Esophagus squamous epithelium (tissue), 5 donors: ENCODE results near the gene RPRD2. TPM values are rescaled to one million over a fixed set of nuclear protein-coding genes. Genes with fewer than 3 reads are reported as not detected.

Experiments used
- DNase-seq: peaks from one replicate; lab custom pipeline; 2025; lab: John Stamatoyannopoulos, UW
- H3K27ac ChIP-seq, 4 donors: fragments of 200-600 bp; sonication (generic); one replicate each; pipeline ENCODE4 v1.5.1; 2016 to 2019; ENCODE audit warnings: mild to moderate bottlenecking in 1 of 4
- H3K27me3 ChIP-seq, 4 donors: fragments of 200-600 bp; sonication (generic); 1 replicate in 3 of 4; 2 replicates in 1 of 4; pipeline versions ENCODE4 v1.5.1 to v1.6.0; 2017 to 2021; ENCODE audit warnings: antibody characterized with exemption in 1 of 4
- H3K36me3 ChIP-seq, 3 donors: fragments of 200-600 bp; sonication (generic); one replicate each; pipeline ENCODE4 v1.5.1; 2016 to 2019
- H3K4me1 ChIP-seq, 3 donors: fragments of 200-600 bp; sonication (generic); one replicate each; pipeline ENCODE4 v1.5.1; 2017 to 2019
- H3K4me3 ChIP-seq, 4 donors: fragments of 200-600 bp; sonication (generic); 1 replicate in 3 of 4; 2 replicates in 1 of 4; pipeline ENCODE4 v1.5.1; 2016 to 2019; ENCODE audit warnings: mild to moderate bottlenecking in 2 of 4, moderate library complexity in 1 of 4
- H3K9me3 ChIP-seq, 3 donors: fragments of 200-600 bp; sonication (generic); one replicate each; pipeline ENCODE4 v1.5.1; 2016 to 2019
- POLR2A ChIP-seq, 4 donors: fragments of 450-650 bp; IDR thresholded peaks; one replicate each; pipeline ENCODE4 v1.6.1; 2017; ENCODE audit warnings: antibody characterized with exemption in 4 of 4, mild to moderate bottlenecking in 4 of 4, moderate library complexity in 3 of 4
- WGBS, 2 donors: methylation state at CpG; one replicate each; pipeline ENCODE4 v1.1.5; 2018; 5-methylcytosine and 5-hydroxymethylcytosine counted together
- intact Hi-C: fragments of 100-400 bp; cut with DNase I; formaldehyde crosslinking; loops from one replicate; pipeline ENCODE4 v1.15.0; 2022
- total RNA-seq, 4 donors: library from RNA; depleted of rRNA; stranded (reverse); fragments of >200 nt; gene quantifications; one replicate each; pipeline ENCODE4 v1.1.0, GENCODE V29; 2016
- TF ChIP-seq, protein P1 (sequence below), 6 experiments: fragments of 450-650 bp in 4 of 6; fragments of 200-600 bp in 2 of 6; sonication (generic) in 2 of 6; IDR thresholded peaks; one replicate each; pipeline ENCODE4 v1.5.1; 2016 to 2019; ENCODE audit warnings: antibody characterized with exemption in 6 of 6, mild to moderate bottlenecking in 4 of 6, moderate library complexity in 4 of 6
- donor health status: DM: yes; HTN: yes; CAD: no.

The RPRD2 gene
- total RNA-seq, 4 donors from 2014 or later = 14.7 to 17.9 (median 15.2) TPM

- H3K36me3 ChIP-seq = peaks cover 0 to 24% (median 4%) of the 10 kb centered on the region in 3 donors
- H3K4me1 ChIP-seq = peaks cover 9 to 68% (median 19%) of the 10 kb centered on the region in 3 donors
- peak in 2 of 4 donors; percentile 18 to 39 for TF ChIP-seq POLR2A (IDR thresholded peaks at IDR 0.05)
- TF ChIP-seq, protein P1, sequence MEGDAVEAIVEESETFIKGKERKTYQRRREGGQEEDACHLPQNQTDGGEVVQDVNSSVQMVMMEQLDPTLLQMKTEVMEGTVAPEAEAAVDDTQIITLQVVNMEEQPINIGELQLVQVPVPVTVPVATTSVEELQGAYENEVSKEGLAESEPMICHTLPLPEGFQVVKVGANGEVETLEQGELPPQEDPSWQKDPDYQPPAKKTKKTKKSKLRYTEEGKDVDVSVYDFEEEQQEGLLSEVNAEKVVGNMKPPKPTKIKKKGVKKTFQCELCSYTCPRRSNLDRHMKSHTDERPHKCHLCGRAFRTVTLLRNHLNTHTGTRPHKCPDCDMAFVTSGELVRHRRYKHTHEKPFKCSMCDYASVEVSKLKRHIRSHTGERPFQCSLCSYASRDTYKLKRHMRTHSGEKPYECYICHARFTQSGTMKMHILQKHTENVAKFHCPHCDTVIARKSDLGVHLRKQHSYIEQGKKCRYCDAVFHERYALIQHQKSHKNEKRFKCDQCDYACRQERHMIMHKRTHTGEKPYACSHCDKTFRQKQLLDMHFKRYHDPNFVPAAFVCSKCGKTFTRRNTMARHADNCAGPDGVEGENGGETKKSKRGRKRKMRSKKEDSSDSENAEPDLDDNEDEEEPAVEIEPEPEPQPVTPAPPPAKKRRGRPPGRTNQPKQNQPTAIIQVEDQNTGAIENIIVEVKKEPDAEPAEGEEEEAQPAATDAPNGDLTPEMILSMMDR (IDR thresholded peaks at IDR 0.05) = peak in 2 of 6 experiments; percentile 19 to 34
- H3K9me3 ChIP-seq = no peaks in the 10 kb centered on the region
- peak within 1 kb of the TSS; percentile 32 to 77 (median 55) for H3K4me3 ChIP-seq
- DNase-seq = peak; percentile 70
- peak within 1 kb of the TSS; percentile 86 to 94 (median 91) for H3K27ac ChIP-seq
- intact Hi-C loops = no loop called here
- no peaks in the 10 kb centered on the region for H3K27me3 ChIP-seq
- 0 to 1% methylated on average over 15 to 21 of the region's 54 CpGs for WGBS, 2 donors
These were observed 151.5 kb downstream of the RPRD2 start, which contains the start of gene FALEC for GRCh38 chr1:150515328-150516049. Gene FALEC, plus strand, starts transcription at chr1:150515752.

GRCh38 chr1:150516050-150516591 lies 152.2 kb downstream of the RPRD2 start:
- no peaks in the 10 kb centered on the region for H3K9me3 ChIP-seq
- 3 to 4% methylated on average over 19 of the region's 19 CpGs for WGBS, 2 donors
- H3K4me3 ChIP-seq = peak overlapping the region; percentile 32 to 77 (median 55)
- DNase-seq = no peak
- H3K36me3 ChIP-seq = peaks cover 0 to 18% (median 3%) of the 10 kb centered on the region in 3 donors
- H3K27me3 ChIP-seq = no peaks in the 10 kb centered on the region
- intact Hi-C loops = no loop called here
- no peak for TF ChIP-seq POLR2A (IDR thresholded peaks at IDR 0.05)
- TF ChIP-seq, protein P1 (IDR thresholded peaks at IDR 0.05) = peak in 1 of 6 experiments; percentile 2
- peaks cover 9 to 62% (median 19%) of the 10 kb centered on the region in 3 donors for H3K4me1 ChIP-seq
- H3K27ac ChIP-seq = peak overlapping the region; percentile 86 to 94 (median 91)

DNA sequence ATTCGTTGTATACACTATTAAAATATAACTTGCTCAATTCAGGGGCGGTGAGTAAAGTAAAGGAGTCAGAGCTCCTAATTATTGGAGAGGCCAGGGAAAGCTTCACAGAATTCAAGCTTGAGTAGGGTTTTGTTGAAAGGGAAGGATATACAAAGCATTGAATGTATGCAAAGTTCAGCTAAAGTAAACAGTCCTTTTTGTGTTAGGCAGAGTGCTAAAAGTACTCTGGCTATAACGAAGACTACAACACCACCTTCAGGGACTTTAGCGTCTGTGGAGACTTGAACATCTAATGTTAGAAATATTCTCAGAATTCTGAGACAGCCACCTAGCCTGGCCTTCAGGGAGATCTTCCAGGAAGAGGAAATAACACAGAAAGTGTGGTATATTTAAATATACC lies 152.7 kb downstream of the RPRD2 start:
- no peaks in the 10 kb centered on the region for H3K27me3 ChIP-seq
- 31 to 44% methylated on average over 4 of the region's 4 CpGs for WGBS, 2 donors
- no peak for DNase-seq
- H3K9me3 ChIP-seq = no peaks in the 10 kb centered on the region
- peak overlapping the region; percentile 6 to 92 (median 88) for H3K27ac ChIP-seq
- peak overlapping the region in 2 of 4 donors; percentile 54 to 77 for H3K4me3 ChIP-seq
- H3K4me1 ChIP-seq = peaks cover 9 to 59% (median 19%) of the 10 kb centered on the region in 3 donors
- intact Hi-C loops = no loop called here
- peaks cover 0 to 13% (median 0%) of the 10 kb centered on the region in 3 donors for H3K36me3 ChIP-seq
- TF ChIP-seq POLR2A (IDR thresholded peaks at IDR 0.05) = no peak
- TF ChIP-seq, protein P1 (IDR thresholded peaks at IDR 0.05) = no peak

- no peak overlapping the region for H3K27ac ChIP-seq
- TF ChIP-seq, protein P1 (IDR thresholded peaks at IDR 0.05) = no peak
- TF ChIP-seq POLR2A (IDR thresholded peaks at IDR 0.05) = no peak
- WGBS, 2 donors = 64 to 83% methylated on average over 1 of the region's 1 CpG
- intact Hi-C loops = no loop called here
- H3K27me3 ChIP-seq = no peaks in the 10 kb centered on the region
- no peaks in the 10 kb centered on the region for H3K36me3 ChIP-seq
- no peak for DNase-seq
- no peaks in the 10 kb centered on the region for H3K9me3 ChIP-seq
- peaks cover 3 to 19% (median 3%) of the 10 kb centered on the region in 3 donors for H3K4me1 ChIP-seq
- no peak overlapping the region for H3K4me3 ChIP-seq
These were observed 157.4 kb downstream of the RPRD2 start for GRCh38 chr1:150521196-150521968.
